HG03354 (cell line): ENCODE data around the gene OLFM2.

Experiments used
- ATAC-seq: cut with Tn5 transposase; IDR thresholded peaks from one replicate; pipeline ENCODE4 v1.9.1; 2021; ENCODE audit warnings: mild to moderate bottlenecking; ENCODE audit not compliant: unreplicated experiment, poor library complexity, severe bottlenecking

Gene OLFM2

GRCh38 chr19:9912551-9913236 lies 23.6 kb downstream of the OLFM2 start:
- ATAC-seq = no peak

- ATAC-seq = no peak
These were observed 24.7 kb downstream of the OLFM2 start for GRCh38 chr19:9911524-9912185.

- ATAC-seq = no peak
These were observed 25.7 kb downstream of the OLFM2 start for GRCh38 chr19:9910625-9911024.

- no peak for ATAC-seq
These were observed 27.1 kb downstream of the OLFM2 start for GRCh38 chr19:9909251-9909650.

GRCh38 chr19:9906475-9907087 lies 29.7 kb downstream of the OLFM2 start:
- ATAC-seq = no peak

GRCh38 chr19:9903336-9903735 lies 33.0 kb downstream of the OLFM2 start:
- ATAC-seq = no peak

GRCh38 chr19:9901642-9902041 lies 34.7 kb downstream of the OLFM2 start:
- ATAC-seq = no peak

DNA sequence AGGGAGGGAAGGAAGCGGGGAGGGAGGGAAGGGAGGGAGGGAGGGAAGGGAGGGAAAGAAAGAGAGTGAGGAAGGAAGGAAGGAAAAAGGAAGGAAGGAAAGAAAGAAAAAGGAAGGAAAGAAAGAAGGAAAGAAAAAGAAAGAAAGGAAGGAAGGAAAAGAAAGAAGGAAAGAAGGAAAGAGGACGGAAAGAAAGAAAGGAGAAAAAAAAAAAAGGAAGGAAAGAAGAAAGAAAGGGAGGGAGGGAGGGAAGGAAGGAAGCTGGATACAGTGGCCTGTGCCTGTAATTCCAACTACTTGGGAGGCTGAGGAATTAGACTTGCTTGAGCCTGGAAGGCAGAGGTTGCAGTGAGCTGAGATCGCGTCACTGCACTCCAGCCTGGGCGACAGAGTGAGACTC lies 35.3 kb downstream of the OLFM2 start:
- ATAC-seq = no peak

GRCh38 chr19:9891609-9892373 lies 44.5 kb downstream of the OLFM2 start:
- no peak for ATAC-seq

DNA sequence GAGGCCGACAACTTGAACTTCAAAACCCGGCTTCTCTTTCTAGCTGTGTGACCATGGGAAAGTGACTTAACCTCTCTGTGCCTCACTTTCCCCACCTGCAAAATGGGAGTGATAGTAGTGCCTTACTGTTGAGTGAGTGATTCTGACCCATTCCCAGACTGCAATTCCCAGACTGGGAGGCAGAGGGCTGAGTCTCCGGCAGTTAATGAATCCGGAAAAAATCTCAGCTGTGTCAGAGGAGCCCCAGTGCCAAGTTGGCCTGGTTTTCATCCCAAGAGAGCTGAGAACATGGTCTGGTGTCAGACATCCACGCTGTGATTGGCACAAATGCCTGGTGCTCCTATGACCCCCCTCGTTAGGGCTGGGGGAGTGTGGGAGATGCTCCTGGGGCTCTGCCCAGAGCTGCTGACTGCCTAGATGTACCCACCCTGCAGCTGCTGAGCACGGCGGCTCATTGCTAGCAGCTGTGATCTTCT lies 51.2 kb downstream of the OLFM2 start:
- ATAC-seq = no peak

GRCh38 chr19:9883764-9884163 lies 52.6 kb downstream of the OLFM2 start:
- ATAC-seq = no peak

DNA sequence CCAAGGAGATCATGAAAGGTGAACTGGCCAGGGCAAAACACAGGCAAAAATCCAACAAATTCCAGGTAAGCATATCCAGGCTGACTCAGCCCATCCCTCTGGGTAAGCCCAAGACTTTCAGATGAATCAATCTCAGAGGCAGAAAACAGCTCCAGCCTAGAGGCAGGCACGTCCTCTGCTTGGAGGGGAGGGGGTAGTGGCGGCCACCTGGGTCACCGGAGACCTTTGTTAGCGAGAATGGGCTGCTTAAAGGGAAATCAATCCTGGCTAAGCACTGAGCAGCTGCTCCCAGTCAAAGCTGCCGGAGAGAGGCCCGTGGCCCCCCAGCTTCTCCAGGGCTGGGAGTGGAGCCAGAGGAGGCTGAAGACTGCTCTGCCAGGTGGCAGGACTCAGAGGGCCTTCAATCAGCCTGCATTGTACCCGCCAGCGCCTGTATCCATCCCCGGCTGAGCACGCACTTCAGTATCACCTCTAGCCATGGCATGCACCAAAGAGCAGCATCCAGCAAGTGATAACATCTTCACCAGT lies 53.0 kb downstream of the OLFM2 start:
- ATAC-seq = no peak

GRCh38 chr19:9881720-9882119 lies 54.6 kb downstream of the OLFM2 start:
- ATAC-seq = no peak

DNA sequence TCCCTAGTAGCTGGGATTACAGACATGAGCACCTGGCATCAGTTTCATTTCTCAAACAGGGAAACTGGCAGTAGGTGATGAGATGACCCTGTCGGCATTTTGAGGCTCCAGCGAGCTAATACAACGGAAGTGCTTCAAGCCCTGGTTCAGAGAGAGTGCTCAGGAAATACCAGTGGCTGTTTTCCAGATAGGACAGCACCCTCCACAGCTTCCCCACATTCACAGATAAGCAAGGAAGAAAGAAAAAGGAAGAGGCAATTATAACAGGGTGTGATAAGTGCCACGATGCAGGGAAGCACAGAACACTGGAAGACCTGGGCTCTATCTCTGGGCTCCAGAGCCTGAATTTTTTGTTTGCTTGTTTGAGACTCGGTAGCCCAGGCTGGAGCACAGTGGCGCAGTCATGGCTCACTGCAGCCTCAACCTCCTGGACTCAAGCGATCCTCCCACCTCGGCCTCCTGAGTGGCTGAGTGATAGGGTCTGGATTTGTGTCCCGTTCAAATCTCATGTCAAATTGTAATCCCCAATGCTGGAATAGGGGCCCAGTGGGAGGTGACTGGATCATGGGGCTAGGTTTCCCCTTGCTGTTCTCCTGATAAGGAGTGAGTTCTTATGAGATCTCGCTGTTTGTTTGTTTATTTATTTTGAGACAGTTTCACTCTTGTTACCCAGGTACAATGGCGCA lies 57.7 kb downstream of the OLFM2 start:
- no peak for ATAC-seq

DNA sequence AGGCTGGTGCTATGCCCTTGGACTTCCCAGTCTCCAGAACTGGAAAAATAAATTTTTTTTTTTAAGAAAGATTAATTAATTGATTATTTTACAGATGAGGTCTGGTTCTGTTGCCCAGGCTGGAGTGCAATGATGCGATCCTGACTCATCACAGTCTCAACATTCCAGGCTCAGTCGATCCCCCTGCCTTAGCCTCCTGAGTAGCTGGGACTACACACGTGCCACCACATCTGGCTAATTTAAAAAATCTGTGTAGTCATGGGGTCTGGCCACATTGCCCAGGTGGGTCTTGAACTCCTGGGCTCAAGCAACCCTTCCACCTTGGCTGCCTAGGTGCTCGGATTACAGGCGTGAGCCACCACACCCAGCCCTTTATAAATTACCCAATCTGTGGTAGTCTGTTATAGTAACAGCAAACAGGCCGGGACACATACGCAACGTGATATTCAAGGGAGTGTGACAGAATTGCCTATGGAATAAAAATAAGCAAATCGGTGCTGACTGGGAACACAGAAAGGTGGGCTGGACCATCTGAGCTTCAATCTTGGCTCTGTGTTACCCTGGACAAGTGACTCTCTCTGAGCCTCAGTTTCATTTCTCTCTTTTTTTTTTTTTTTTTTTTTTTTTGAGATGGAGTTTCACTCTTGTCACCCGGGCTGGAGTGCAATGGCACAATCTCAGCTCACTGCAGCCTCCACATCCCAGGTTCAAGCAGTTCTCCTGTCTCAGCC lies 58.4 kb downstream of the OLFM2 start:
- no peak for ATAC-seq

DNA sequence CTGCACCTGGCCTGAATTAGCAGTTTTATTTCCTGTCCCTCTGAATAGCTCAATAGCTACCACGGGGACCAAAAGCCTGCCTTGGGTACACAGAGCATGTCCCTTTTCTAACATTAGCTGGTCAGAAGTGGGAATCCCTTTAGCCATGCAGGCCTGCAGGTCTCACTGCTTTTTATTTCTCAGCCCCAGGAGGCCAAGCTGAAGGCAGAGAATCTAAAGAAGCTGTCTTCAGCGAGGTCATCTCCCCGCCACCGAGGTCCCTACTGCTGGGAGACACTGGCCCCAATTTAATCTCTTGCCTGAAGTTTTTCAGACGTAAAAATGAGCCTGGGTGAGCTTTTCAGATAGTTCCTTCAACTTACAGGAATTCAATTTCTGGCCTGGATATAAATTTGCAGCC lies 60.5 kb downstream of the OLFM2 start:
- no peak for ATAC-seq

DNA sequence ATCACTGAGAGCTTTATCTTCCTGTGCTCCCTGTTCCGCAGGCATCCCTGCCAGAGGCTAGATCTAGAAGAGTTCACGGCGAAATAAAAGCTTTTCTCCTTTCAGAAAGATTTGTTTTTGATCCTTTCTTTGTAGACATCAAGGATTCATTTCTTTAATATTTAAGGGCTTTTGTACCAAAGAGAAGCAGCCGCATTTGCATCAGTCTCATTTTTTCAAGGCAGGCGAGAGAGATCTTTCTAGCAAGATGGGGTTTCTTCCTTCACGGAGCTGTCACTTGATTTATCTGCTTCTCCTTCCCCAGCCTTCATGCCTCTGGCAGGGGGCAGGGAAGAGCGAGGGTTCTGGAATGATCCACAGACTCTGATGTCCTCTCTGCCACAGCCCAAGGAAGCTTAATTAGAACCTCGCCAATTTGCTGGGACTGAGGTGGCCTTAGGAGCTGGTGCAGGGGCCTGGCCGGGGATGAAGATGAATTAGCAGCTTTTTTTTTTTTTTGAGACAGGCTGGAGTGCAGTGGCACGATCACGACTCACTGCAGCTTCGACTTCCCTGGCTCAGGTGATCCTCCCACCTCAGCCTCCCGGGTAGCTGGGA lies 61.2 kb downstream of the OLFM2 start:
- no peak for ATAC-seq

DNA sequence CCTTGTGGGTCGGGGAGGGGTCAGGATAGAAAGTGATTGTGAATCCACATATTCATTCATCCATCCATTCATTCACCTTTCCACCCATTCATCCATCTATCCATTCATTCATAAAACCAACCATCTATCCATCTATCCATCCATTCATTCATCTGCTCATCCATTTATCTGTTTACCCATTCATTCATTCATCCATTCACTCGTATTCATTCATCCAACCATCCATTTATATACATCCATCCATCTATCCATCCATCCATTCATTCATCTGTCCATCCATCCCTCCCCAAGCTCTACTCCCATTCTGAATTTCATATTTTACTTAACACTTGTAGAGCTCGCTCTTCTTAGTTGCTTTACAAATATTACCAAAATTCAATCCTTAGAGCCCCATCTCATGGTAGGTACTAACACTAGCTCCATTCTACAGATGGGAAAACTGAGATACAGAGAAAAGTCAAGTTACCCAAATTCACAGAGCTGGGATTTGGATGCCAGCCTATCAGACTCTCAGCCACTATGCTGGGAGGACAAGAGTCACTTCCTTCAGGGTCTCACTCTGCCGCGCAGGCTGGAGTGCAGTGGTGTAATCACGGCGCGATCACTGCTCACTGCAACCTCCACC lies 63.6 kb downstream of the OLFM2 start:
- no peak for ATAC-seq
